IPS-NIHi11 (cell line): ENCODE data around the gene MIPOL1.
"Not testable (repeated sequence)": the region's sequence is repeated elsewhere in the genome, so short reads cannot be mapped to it uniquely, and the experiment has no call there.

Experiments used
- DNase-seq: peaks from one replicate; pipeline ENCODE4 v3.0.0; 2012; ENCODE audit warnings: mixed read lengths, low spot score

MIPOL1 gene

GRCh38 chr14:37197421-37198272, at the start of gene MIPOL1:
Gene MIPOL1, plus strand, starts transcription at chr14:37197937. Its CDS starts 49,952 bp downstream, at chr14:37247889.
- peak; percentile 88 for DNase-seq

- DNase-seq: peak; percentile 31
Observed at GRCh38 chr14:37150414-37150813, 47.3 kb upstream of the MIPOL1 start.

GRCh38 chr14:37153005-37153404, 44.7 kb upstream of the MIPOL1 start:
- no peak for DNase-seq

- no peak for DNase-seq
Observed at GRCh38 chr14:37153483-37153882, 44.3 kb upstream of the MIPOL1 start.

GRCh38 chr14:37157987-37158386, 39.8 kb upstream of the MIPOL1 start:
- DNase-seq: no peak

- not testable (repeated sequence) for DNase-seq
Observed at GRCh38 chr14:37162307-37162706, 35.4 kb upstream of the MIPOL1 start.

GRCh38 chr14:37165794-37166193, 31.9 kb upstream of the MIPOL1 start:
- no peak for DNase-seq

- DNase-seq: peak; percentile 40
Observed at GRCh38 chr14:37167151-37168047, 30.3 kb upstream of the MIPOL1 start.

GRCh38 chr14:37168721-37169120, 29.0 kb upstream of the MIPOL1 start:
- no peak for DNase-seq

GRCh38 chr14:37170237-37170636, 27.5 kb upstream of the MIPOL1 start:
- no peak for DNase-seq

- DNase-seq: no peak
Observed at GRCh38 chr14:37170993-37171392, 26.7 kb upstream of the MIPOL1 start.

- no peak for DNase-seq
Observed at GRCh38 chr14:37171678-37172023, 26.1 kb upstream of the MIPOL1 start.

GRCh38 chr14:37172024-37172869, 25.5 kb upstream of the MIPOL1 start, which contains the start of gene SLC25A21:
Gene SLC25A21, minus strand, starts transcription at chr14:37172606.
- peak; percentile 82 for DNase-seq

- no peak for DNase-seq
Observed at GRCh38 chr14:37172936-37173614, 24.7 kb upstream of the MIPOL1 start.

- no peak for DNase-seq
Observed at GRCh38 chr14:37179896-37180502, 17.7 kb upstream of the MIPOL1 start.

GRCh38 chr14:37180886-37181285, 16.9 kb upstream of the MIPOL1 start:
- not testable (repeated sequence) for DNase-seq

- no peak for DNase-seq
Observed at GRCh38 chr14:37181441-37181840, 16.3 kb upstream of the MIPOL1 start.

GRCh38 chr14:37184520-37184919, 13.2 kb upstream of the MIPOL1 start:
- DNase-seq: not testable (repeated sequence)

GRCh38 chr14:37185670-37186069, 12.1 kb upstream of the MIPOL1 start:
- DNase-seq: no peak

GRCh38 chr14:37186865-37187264, 10.9 kb upstream of the MIPOL1 start:
- no peak for DNase-seq

GRCh38 chr14:37187294-37187693, 10.4 kb upstream of the MIPOL1 start:
- no peak for DNase-seq
